Activated CD4-positive, alpha-beta T cell treated with anti-CD3 and anti-CD28 coated beads, Interleukin-2, amount 10 ng/mL, durations not matched to agents 7 days and 5 days (primary cell): ENCODE data around the gene PXMP4. TPM values are rescaled to one million over a fixed set of nuclear protein-coding genes. Genes with fewer than 3 reads are reported as not detected.
"Not testable (repeated sequence)": the region's sequence is repeated elsewhere in the genome, so short reads cannot be mapped to it uniquely, and the experiment has no call there.

ENCODE experiments used
- CTCF ChIA-PET: fragments of 350-600 bp; sonication (Branson Sonifier 250); formaldehyde crosslinking; loops from one replicate; lab custom pipeline; 2021; ENCODE audit warnings: antibody characterized with exemption; lab: Charles Lee
- POLR2A ChIA-PET: fragments of 350-600 bp; sonication (Branson Sonifier 250); formaldehyde crosslinking; loops from one replicate; lab custom pipeline; 2021; ENCODE audit warnings: antibody characterized with exemption; lab: Charles Lee
- DNase-seq: peaks from one replicate; pipeline ENCODE4 v3.0.0-alpha.2; 2020
- H3K27ac Mint-ChIP-seq: one replicate; pipeline ENCODE4 v1.8.0; 2021; ENCODE audit warnings: mild to moderate bottlenecking, moderate library complexity, mixed read lengths
- H3K27me3 Mint-ChIP-seq: one replicate; pipeline ENCODE4 v1.8.0; 2021; ENCODE audit warnings: mixed read lengths
- H3K36me3 Mint-ChIP-seq: one replicate; pipeline ENCODE4 v1.8.0; 2021; ENCODE audit warnings: low read depth, mixed read lengths
- H3K4me1 Mint-ChIP-seq: one replicate; pipeline ENCODE4 v1.8.0; 2021; ENCODE audit warnings: mixed read lengths
- H3K4me3 Mint-ChIP-seq: one replicate; pipeline ENCODE4 v1.8.0; 2021; ENCODE audit warnings: mild to moderate bottlenecking, moderate library complexity, mixed read lengths
- H3K9me3 Mint-ChIP-seq: one replicate; pipeline ENCODE4 v1.8.0; 2021; ENCODE audit warnings: mixed read lengths
- total RNA-seq, 2 experiments: library from RNA; stranded (reverse); gene quantifications; one replicate each; pipeline ENCODE4 v1.2.3, GENCODE V29; 2021

The PXMP4 gene
- 10 to 100 TPM; 19.1 to 21.8 TPM for total RNA-seq

GRCh38 chr20:33719989-33720709 lies at the start of gene PXMP4:
Gene PXMP4 (minus strand): TSS chr20:33720310. CDS start chr20:33720207, 103 bp downstream.
- H3K27ac Mint-ChIP-seq = peak within 1 kb of the TSS; percentile 85
- ChIA-PET POLR2A (interaction anchor here (0.8 to 1.0 kb wide), 4 partner anchors 12 to 55 kb away, joined by 4 to 6 read pairs (median 4); partner anchors contain the start of genes E2F1 and ZNF341), CTCF (interaction anchor here (1.0 to 2.5 kb wide), 9 partner anchors 8 to 219 kb away, joined by 3 to 12 read pairs (median 5); partner anchors contain the start of gene ZNF341)
- DNase-seq = peak; percentile 94
- H3K9me3 Mint-ChIP-seq = peaks cover 2% of the 10 kb centered on the region
- H3K4me1 Mint-ChIP-seq = peaks cover 29% of the 10 kb centered on the region
- no peaks in the 10 kb centered on the region for H3K27me3 Mint-ChIP-seq
- peak within 1 kb of the TSS; percentile 87 for H3K4me3 Mint-ChIP-seq
- peaks cover 10% of the 10 kb centered on the region for H3K36me3 Mint-ChIP-seq

DNA sequence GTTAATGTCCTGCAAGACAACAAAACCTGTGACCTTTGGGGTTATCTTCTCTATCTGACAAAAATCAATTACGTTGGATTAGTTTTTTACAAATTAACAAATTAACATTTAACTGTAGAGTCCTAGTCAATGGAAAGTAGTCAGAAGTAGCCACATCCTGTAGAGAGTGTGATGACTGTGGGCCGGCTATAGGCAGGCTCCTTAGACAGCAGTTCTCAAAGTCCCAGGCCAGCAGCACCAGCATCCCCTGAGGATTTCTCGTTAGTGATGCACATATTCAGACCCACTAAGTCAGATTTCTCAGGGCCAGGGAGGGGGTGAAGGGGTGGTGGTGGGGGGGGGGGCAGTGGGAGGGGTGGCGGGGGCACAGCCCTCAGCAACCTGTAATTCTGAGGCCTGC lies 48.9 kb upstream of the PXMP4 start:
- POLR2A ChIA-PET = interaction anchor here (0.6 kb wide), 1 partner anchor 438 kb away, joined by 3 read pairs; no protein-coding TSS in a partner anchor
- H3K9me3 Mint-ChIP-seq = no peaks in the 10 kb centered on the region
- CTCF ChIA-PET = interaction anchor here (1.4 kb wide), 1 partner anchor 8 kb away, joined by 3 read pairs; no protein-coding TSS in a partner anchor
- no peak overlapping the region for H3K4me3 Mint-ChIP-seq
- no peaks in the 10 kb centered on the region for H3K27me3 Mint-ChIP-seq
- H3K36me3 Mint-ChIP-seq = peaks cover 7% of the 10 kb centered on the region
- H3K27ac Mint-ChIP-seq = no peak overlapping the region
- no peak for DNase-seq
- peaks cover 6% of the 10 kb centered on the region for H3K4me1 Mint-ChIP-seq

DNA sequence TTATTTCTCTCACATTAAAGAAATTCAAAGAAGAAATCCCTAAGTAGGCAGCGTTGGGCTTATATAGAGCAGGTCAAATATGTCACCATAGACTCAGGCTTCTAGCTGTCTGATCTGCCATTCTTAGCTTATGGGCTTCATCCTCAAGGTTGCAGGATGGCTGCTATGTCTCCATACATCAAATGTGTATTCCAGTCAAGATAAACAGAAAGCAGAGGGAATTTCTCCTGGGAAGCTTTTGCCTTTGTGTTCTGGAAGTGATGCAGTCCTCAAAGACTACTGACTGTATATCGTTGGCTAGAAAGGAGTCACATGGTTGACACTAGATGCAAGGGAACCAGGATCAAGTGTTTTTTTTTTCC lies 47.6 kb upstream of the PXMP4 start:
- CTCF ChIA-PET = interaction anchor here (0.5 kb wide), 1 partner anchor 43 kb away, joined by 4 read pairs; no protein-coding TSS in a partner anchor
- Mint-ChIP-seq H3K27me3 (no peaks in the 10 kb centered on the region), H3K4me3 (no peak overlapping the region), H3K9me3 (no peaks in the 10 kb centered on the region), H3K27ac (no peak overlapping the region), H3K36me3 (peaks cover 7% of the 10 kb centered on the region), H3K4me1 (peaks cover 6% of the 10 kb centered on the region)
- no peak for DNase-seq
- POLR2A ChIA-PET = no interaction called here

GRCh38 chr20:33766686-33767085 lies 46.6 kb upstream of the PXMP4 start:
- H3K27me3 Mint-ChIP-seq = no peaks in the 10 kb centered on the region
- peaks cover 6% of the 10 kb centered on the region for H3K4me1 Mint-ChIP-seq
- ChIA-PET POLR2A (no interaction called here), CTCF (interaction anchor here (0.6 kb wide), 1 partner anchor 244 kb away, joined by 4 read pairs; no protein-coding TSS in a partner anchor)
- H3K4me3 Mint-ChIP-seq = no peak overlapping the region
- no peaks in the 10 kb centered on the region for H3K9me3 Mint-ChIP-seq
- H3K27ac Mint-ChIP-seq = no peak overlapping the region
- peaks cover 4% of the 10 kb centered on the region for H3K36me3 Mint-ChIP-seq
- no peak for DNase-seq

DNA sequence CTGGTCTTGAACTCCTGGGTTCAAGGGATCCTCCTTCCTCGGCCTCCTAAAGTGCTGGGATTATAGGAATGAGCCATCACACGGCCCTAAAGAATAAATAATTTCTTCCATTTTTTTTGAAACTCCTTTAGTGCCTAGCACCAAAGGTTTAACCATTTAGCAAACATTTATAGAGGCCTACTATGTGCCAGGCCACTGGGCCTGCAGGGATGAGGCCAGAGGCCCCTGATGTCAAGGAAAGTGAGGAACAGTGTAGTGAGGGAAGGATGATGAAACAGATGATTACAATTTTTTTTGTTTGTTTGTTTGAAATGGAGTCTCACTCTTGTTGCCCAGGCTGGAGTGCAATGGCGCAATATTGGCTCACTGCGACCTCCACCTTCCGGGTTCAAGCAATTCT lies 45.5 kb upstream of the PXMP4 start:
- DNase-seq = no peak
- Mint-ChIP-seq H3K4me1 (peaks cover 6% of the 10 kb centered on the region), H3K27ac (no peak overlapping the region), H3K36me3 (peaks cover 5% of the 10 kb centered on the region), H3K27me3 (no peaks in the 10 kb centered on the region), H3K4me3 (no peak overlapping the region), H3K9me3 (no peaks in the 10 kb centered on the region)
- POLR2A ChIA-PET = no interaction called here
- CTCF ChIA-PET = no interaction called here

GRCh38 chr20:33765099-33765498 lies 45.0 kb upstream of the PXMP4 start:
- peaks cover 6% of the 10 kb centered on the region for H3K4me1 Mint-ChIP-seq
- no peak overlapping the region for H3K27ac Mint-ChIP-seq
- H3K4me3 Mint-ChIP-seq = no peak overlapping the region
- H3K36me3 Mint-ChIP-seq = peaks cover 6% of the 10 kb centered on the region
- POLR2A ChIA-PET = no interaction called here
- no peaks in the 10 kb centered on the region for H3K27me3 Mint-ChIP-seq
- no peak for DNase-seq
- H3K9me3 Mint-ChIP-seq = no peaks in the 10 kb centered on the region
- CTCF ChIA-PET = no interaction called here

DNA sequence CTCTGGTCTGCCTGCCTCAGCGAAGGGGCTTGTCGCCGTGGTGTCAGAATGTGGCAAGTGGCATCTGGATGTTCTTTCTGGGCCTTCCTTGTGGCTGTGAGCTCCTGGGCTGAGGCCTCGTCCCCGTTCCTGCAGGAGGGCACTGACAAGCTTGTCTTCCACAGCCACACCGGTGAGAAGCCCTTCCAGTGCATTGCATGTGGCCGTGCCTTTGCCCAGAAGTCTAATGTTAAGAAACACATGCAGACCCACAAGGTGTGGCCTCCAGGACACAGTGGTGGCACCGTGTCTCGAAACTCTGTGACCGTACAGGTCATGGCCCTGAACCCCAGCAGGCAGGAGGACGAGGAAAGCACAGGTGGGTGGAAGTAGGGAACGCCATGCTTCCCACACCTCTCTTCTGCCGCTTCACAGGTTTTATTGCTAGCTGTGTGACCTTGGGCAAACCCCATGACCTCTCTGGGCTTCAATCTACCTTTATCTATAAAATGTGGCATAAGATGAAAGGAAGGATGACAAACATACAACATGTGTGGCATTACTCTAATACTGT lies 41.7 kb upstream of the PXMP4 start:
- H3K4me1 Mint-ChIP-seq = no peaks in the 10 kb centered on the region
- no peak for DNase-seq
- H3K27ac Mint-ChIP-seq = no peak overlapping the region
- POLR2A ChIA-PET = no interaction called here
- peaks cover 5% of the 10 kb centered on the region for H3K9me3 Mint-ChIP-seq
- CTCF ChIA-PET = interaction anchor here (1.7 kb wide), 1 partner anchor 7 kb away, joined by 3 read pairs; no protein-coding TSS in a partner anchor
- peaks cover 22% of the 10 kb centered on the region for H3K36me3 Mint-ChIP-seq
- no peaks in the 10 kb centered on the region for H3K27me3 Mint-ChIP-seq
- H3K4me3 Mint-ChIP-seq = no peak overlapping the region

GRCh38 chr20:33757458-33757857 lies 37.3 kb upstream of the PXMP4 start:
- ChIA-PET CTCF (interaction anchor here (0.9 to 1.2 kb wide), 3 partner anchors 14 to 35 kb away, joined by 3 to 4 read pairs (median 3); no protein-coding TSS in a partner anchor), POLR2A (no interaction called here)
- no peak overlapping the region for H3K27ac Mint-ChIP-seq
- peaks cover 10% of the 10 kb centered on the region for H3K4me1 Mint-ChIP-seq
- DNase-seq = no peak
- no peak overlapping the region for H3K4me3 Mint-ChIP-seq
- peaks cover 29% of the 10 kb centered on the region for H3K36me3 Mint-ChIP-seq
- no peaks in the 10 kb centered on the region for H3K27me3 Mint-ChIP-seq
- peaks cover 5% of the 10 kb centered on the region for H3K9me3 Mint-ChIP-seq

GRCh38 chr20:33757046-33757445 lies 36.9 kb upstream of the PXMP4 start:
- ChIA-PET CTCF (interaction anchor here (0.9 to 1.2 kb wide), 3 partner anchors 14 to 36 kb away, joined by 3 to 4 read pairs (median 3); no protein-coding TSS in a partner anchor), POLR2A (no interaction called here)
- H3K36me3 Mint-ChIP-seq = peaks cover 29% of the 10 kb centered on the region

DNA sequence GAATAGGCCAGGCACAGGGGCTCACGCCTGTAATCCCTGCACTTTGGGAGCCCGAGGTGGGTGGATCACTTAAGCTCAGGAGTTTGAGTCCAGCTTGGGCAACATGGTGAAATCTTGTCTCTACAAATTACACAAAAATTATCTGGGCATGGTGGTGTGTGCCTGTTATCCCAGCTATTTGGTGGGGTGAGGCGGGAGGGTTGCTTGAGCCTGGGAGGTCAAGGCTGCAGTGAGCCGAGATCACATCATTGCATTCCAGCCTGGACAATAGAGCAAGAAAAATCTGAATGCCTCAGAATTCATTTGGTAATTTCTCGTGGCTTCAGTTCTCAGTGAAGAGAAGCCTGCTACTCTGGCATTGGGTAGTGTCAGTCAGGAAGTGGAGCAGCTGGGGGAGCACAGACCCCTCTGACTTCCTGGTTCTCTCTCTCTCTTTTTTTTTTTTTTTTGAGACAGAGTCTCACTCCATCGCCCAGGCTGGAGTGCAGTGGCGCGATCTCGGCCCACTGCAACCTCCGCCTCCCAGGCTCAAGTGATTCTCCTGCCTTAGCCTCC lies 35.9 kb upstream of the PXMP4 start:
- peaks cover 32% of the 10 kb centered on the region for H3K36me3 Mint-ChIP-seq
- H3K27me3 Mint-ChIP-seq, H3K9me3 Mint-ChIP-seq, DNase-seq, H3K4me1 Mint-ChIP-seq, H3K4me3 Mint-ChIP-seq, POLR2A ChIA-PET: not testable (repeated sequence)
- peak overlapping the region; percentile 69 for H3K27ac Mint-ChIP-seq
- CTCF ChIA-PET = interaction anchor here (1.2 kb wide), 1 partner anchor 37 kb away, joined by 3 read pairs; no protein-coding TSS in a partner anchor

More at GRCh38 chr20:33757046-33757445, 36.9 kb upstream of the PXMP4 start:
- Mint-ChIP-seq H3K4me1 (peaks cover 10% of the 10 kb centered on the region), H3K27ac (no peak overlapping the region), H3K9me3 (peaks cover 5% of the 10 kb centered on the region), H3K27me3 (no peaks in the 10 kb centered on the region), H3K4me3 (no peak overlapping the region)
- DNase-seq = no peak

DNA sequence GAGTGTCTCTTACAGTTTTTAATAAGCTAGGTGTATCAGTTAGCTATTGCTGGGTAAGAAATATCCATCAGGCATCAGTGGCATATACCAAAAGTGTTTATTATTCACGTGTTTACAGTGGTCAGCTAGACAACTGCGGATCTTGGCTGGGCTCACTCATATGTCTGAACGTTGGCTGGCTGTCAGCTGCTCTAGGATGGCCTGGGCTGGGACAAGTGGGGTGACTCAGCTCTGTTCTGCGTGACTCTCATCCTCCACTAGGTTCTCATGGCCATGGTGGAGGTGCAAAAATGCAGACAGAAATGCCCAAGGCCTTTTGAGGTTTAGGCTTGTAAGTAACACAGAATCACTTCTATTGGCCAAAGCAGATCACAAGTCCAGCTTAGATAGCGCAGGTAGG lies 33.7 kb upstream of the PXMP4 start:
- ChIA-PET POLR2A (interaction anchor here (0.6 kb wide), 1 partner anchor 509 kb away, joined by 6 read pairs; no protein-coding TSS in a partner anchor), CTCF (interaction anchor here (1.1 to 1.9 kb wide), 3 partner anchors 12 to 59 kb away, joined by 3 to 6 read pairs (median 4); partner anchors contain the start of gene ZNF341)
- Mint-ChIP-seq H3K4me3 (no peak overlapping the region), H3K36me3 (peaks cover 34% of the 10 kb centered on the region), H3K4me1 (peaks cover 10% of the 10 kb centered on the region), H3K27ac (no peak overlapping the region), H3K27me3 (no peaks in the 10 kb centered on the region), H3K9me3 (peaks cover 5% of the 10 kb centered on the region)
- no peak for DNase-seq

GRCh38 chr20:33753143-33753542 lies 33.0 kb upstream of the PXMP4 start:
- Mint-ChIP-seq H3K4me3 (no peak overlapping the region), H3K27ac (no peak overlapping the region), H3K9me3 (peaks cover 5% of the 10 kb centered on the region), H3K27me3 (no peaks in the 10 kb centered on the region), H3K36me3 (peaks cover 31% of the 10 kb centered on the region), H3K4me1 (peaks cover 10% of the 10 kb centered on the region)
- DNase-seq = no peak
- CTCF ChIA-PET = interaction anchor here (0.5 to 1.9 kb wide), 3 partner anchors 21 to 320 kb away, joined by 3 to 6 read pairs (median 4); partner anchors contain the start of gene ZNF341
- POLR2A ChIA-PET = interaction anchor here (0.6 kb wide), 1 partner anchor 508 kb away, joined by 6 read pairs; no protein-coding TSS in a partner anchor
